Measurements from ENCODE around the gene CRYBG3.

CRYBG3 gene

DNA sequence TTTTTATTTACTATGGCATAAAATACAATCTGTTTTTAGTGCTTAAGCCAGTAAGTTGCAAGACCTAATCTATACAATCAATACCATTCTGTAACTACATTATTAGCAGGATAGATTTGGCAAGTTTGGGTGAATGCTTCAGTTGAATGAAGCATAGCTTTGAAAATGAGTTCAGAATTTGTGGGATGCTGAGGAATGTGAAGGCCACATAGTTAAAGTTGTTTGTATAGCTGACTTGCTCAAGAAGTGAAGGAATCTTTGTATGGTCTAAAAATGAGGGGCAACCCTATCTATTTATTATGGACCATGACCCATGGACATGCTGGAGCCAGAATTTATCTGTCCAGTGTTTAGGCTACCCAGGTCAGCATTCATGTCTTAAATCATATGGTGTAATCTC lies 58.5 kb downstream of the CRYBG3 start:
- Histone ChIP-seq H3K27me3 (replicated peaks in 2 of 5; ENCODE audit: control insufficient read depth in 4 of 5, insufficient read depth in 5 of 5, low read length in 4 of 5) (no peaks in the 10 kb centered on the region), H3K36me3 (ENCODE audit: control insufficient read depth in 4 of 4, insufficient read depth in 4 of 4, low read length in 3 of 4) (no peaks in the 10 kb centered on the region), H3K27ac (ENCODE audit: insufficient read depth in 1 of 2, low read depth in 1 of 2, low read length in 2 of 2, poor library complexity in 1 of 2, severe bottlenecking in 2 of 2) (no peak overlapping the region), H3K4me3 (ENCODE audit: control insufficient read depth in 1 of 7, extremely low read depth in 1 of 7, insufficient read depth in 4 of 7, low read depth in 2 of 7, low read length in 6 of 7) (no peak overlapping the region), H3K9me3 (ENCODE audit: control extremely low read depth in 1 of 5, control insufficient read depth in 4 of 5, insufficient read depth in 2 of 5, low read depth in 1 of 5, low read length in 4 of 5) (no peaks in the 10 kb centered on the region), H3K4me1 (ENCODE audit: control extremely low read depth in 1 of 4, control insufficient read depth in 4 of 4, insufficient read depth in 4 of 4, low read length in 3 of 4) (peaks cover 0 to 9% (median 7%) of the 10 kb centered on the region in 4 experiments)
- POLR2A ChIA-PET = no interaction called here
- CTCF ChIA-PET = no interaction called here
- no peak for DNase-seq

DNA sequence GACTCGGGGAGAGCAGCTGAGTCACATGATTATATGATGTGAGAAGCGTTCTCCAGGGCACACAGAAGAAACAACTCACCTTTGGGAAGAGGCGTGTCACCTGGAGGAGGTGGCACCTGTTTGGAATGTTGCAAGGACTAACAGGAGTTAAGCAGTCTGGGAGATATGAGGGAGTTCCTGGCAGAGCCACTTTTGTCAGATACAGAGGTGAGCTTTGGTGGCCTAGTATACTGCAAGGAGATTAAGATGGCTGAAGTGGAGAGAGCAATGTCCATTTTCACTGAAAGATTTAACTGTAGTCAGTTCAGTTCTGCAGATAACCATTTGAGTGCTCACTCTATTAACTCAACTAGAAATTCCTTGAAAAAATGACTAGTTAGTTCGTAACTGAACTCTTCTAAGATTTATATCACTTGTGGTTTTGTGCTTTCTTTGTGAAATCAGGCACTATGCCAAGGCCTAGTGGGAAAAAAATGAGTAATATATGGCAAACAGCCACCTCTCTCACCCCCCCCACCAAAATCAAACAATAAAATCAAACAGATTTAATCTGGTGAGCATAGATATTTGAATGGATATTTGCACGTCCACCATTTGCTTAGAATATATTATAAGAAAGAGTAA lies 61.3 kb downstream of the CRYBG3 start:
- ChIA-PET CTCF (no interaction called here), POLR2A (interaction anchor here (0.8 kb wide), 1 partner anchor 1359 kb away, joined by 5 read pairs; no protein-coding TSS in a partner anchor)
- peak; percentile 47 to 74 (median 71) for DNase-seq
- no peak overlapping the region for H3K4me3 ChIP-seq (ENCODE audit: control insufficient read depth in 1 of 7, extremely low read depth in 1 of 7, insufficient read depth in 4 of 7, low read depth in 2 of 7, low read length in 6 of 7)
- no peak overlapping the region for H3K27ac ChIP-seq (ENCODE audit: insufficient read depth in 1 of 2, low read depth in 1 of 2, low read length in 2 of 2, poor library complexity in 1 of 2, severe bottlenecking in 2 of 2)
- H3K27me3 ChIP-seq (replicated peaks in 2 of 5; ENCODE audit: control insufficient read depth in 4 of 5, insufficient read depth in 5 of 5, low read length in 4 of 5) = no peaks in the 10 kb centered on the region
- no peaks in the 10 kb centered on the region for H3K9me3 ChIP-seq (ENCODE audit: control extremely low read depth in 1 of 5, control insufficient read depth in 4 of 5, insufficient read depth in 2 of 5, low read depth in 1 of 5, low read length in 4 of 5)
- 32% methylated on average over 3 of the region's 5 CpGs for WGBS (ENCODE audit: insufficient coverage)
- H3K4me1 ChIP-seq (ENCODE audit: control extremely low read depth in 1 of 4, control insufficient read depth in 4 of 4, insufficient read depth in 4 of 4, low read length in 3 of 4) = peaks cover 0 to 9% (median 7%) of the 10 kb centered on the region in 4 experiments
- H3K36me3 ChIP-seq (ENCODE audit: control insufficient read depth in 4 of 4, insufficient read depth in 4 of 4, low read length in 3 of 4) = no peaks in the 10 kb centered on the region

DNA sequence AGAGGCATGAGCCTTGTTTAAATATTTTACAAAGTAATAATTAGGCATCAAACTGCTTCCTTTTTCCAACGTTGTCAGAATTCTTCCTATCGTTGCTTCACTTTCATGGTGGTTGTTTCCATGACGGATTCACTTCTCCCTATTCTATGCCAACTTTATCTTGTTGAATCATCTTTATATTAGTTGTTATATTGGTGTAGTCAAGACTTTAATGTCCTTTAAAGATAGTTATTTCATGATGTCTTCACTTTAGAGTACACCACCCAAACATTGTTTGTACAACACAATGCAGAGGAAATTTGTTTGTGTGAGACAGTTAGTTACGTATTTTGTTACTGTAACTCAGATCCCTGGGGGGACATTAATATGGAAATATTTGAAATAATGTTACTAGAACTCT lies 61.9 kb downstream of the CRYBG3 start:
- no peak overlapping the region for H3K4me3 ChIP-seq (ENCODE audit: control insufficient read depth in 1 of 7, extremely low read depth in 1 of 7, insufficient read depth in 4 of 7, low read depth in 2 of 7, low read length in 6 of 7)
- no peaks in the 10 kb centered on the region for H3K36me3 ChIP-seq (ENCODE audit: control insufficient read depth in 4 of 4, insufficient read depth in 4 of 4, low read length in 3 of 4)
- CTCF ChIA-PET = no interaction called here
- no peak for DNase-seq
- POLR2A ChIA-PET = no interaction called here
- H3K27me3 ChIP-seq (replicated peaks in 2 of 5; ENCODE audit: control insufficient read depth in 4 of 5, insufficient read depth in 5 of 5, low read length in 4 of 5) = no peaks in the 10 kb centered on the region
- no peaks in the 10 kb centered on the region for H3K9me3 ChIP-seq (ENCODE audit: control extremely low read depth in 1 of 5, control insufficient read depth in 4 of 5, insufficient read depth in 2 of 5, low read depth in 1 of 5, low read length in 4 of 5)
- peaks cover 0 to 9% (median 7%) of the 10 kb centered on the region in 4 experiments for H3K4me1 ChIP-seq (ENCODE audit: control extremely low read depth in 1 of 4, control insufficient read depth in 4 of 4, insufficient read depth in 4 of 4, low read length in 3 of 4)
- no CpG with 5 or more reads among the region's 4 CpGs for WGBS (ENCODE audit: insufficient coverage)
- no peak overlapping the region for H3K27ac ChIP-seq (ENCODE audit: insufficient read depth in 1 of 2, low read depth in 1 of 2, low read length in 2 of 2, poor library complexity in 1 of 2, severe bottlenecking in 2 of 2)

DNA sequence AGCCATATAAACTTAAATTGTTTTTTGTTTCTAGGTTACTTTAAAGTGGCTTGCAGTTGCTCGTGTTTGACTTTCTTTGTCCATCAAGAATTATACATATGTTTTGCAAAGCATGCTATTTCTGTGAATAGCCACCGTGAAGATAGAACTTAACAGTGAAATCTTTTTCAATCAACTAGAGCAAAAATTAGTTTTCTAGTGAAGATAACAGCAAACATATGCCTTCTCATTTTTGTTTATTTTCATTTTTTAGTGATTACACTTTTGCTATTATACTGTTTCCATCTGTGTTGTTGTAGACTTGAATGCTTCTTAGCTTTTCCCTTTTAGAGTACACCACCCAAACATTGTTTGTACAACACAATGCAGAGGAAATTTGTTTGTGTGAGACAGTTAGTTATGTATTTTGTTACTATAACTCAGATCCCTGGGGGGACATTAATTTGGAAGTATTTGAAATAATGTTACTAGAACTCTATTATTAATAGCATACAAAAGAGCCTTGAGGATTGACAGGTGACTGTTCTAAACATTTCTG lies 62.8 kb downstream of the CRYBG3 start:
- no CpG with 5 or more reads among the region's 2 CpGs for WGBS (ENCODE audit: insufficient coverage)
- ChIA-PET CTCF (no interaction called here), POLR2A (no interaction called here)
- Histone ChIP-seq H3K27ac (ENCODE audit: insufficient read depth in 1 of 2, low read depth in 1 of 2, low read length in 2 of 2, poor library complexity in 1 of 2, severe bottlenecking in 2 of 2) (no peak overlapping the region), H3K4me1 (ENCODE audit: control extremely low read depth in 1 of 4, control insufficient read depth in 4 of 4, insufficient read depth in 4 of 4, low read length in 3 of 4) (peaks cover 0 to 9% (median 7%) of the 10 kb centered on the region in 4 experiments), H3K36me3 (ENCODE audit: control insufficient read depth in 4 of 4, insufficient read depth in 4 of 4, low read length in 3 of 4) (no peaks in the 10 kb centered on the region), H3K27me3 (replicated peaks in 2 of 5; ENCODE audit: control insufficient read depth in 4 of 5, insufficient read depth in 5 of 5, low read length in 4 of 5) (no peaks in the 10 kb centered on the region), H3K9me3 (ENCODE audit: control extremely low read depth in 1 of 5, control insufficient read depth in 4 of 5, insufficient read depth in 2 of 5, low read depth in 1 of 5, low read length in 4 of 5) (no peaks in the 10 kb centered on the region), H3K4me3 (ENCODE audit: control insufficient read depth in 1 of 7, extremely low read depth in 1 of 7, insufficient read depth in 4 of 7, low read depth in 2 of 7, low read length in 6 of 7) (no peak overlapping the region)
- no peak for DNase-seq

DNA sequence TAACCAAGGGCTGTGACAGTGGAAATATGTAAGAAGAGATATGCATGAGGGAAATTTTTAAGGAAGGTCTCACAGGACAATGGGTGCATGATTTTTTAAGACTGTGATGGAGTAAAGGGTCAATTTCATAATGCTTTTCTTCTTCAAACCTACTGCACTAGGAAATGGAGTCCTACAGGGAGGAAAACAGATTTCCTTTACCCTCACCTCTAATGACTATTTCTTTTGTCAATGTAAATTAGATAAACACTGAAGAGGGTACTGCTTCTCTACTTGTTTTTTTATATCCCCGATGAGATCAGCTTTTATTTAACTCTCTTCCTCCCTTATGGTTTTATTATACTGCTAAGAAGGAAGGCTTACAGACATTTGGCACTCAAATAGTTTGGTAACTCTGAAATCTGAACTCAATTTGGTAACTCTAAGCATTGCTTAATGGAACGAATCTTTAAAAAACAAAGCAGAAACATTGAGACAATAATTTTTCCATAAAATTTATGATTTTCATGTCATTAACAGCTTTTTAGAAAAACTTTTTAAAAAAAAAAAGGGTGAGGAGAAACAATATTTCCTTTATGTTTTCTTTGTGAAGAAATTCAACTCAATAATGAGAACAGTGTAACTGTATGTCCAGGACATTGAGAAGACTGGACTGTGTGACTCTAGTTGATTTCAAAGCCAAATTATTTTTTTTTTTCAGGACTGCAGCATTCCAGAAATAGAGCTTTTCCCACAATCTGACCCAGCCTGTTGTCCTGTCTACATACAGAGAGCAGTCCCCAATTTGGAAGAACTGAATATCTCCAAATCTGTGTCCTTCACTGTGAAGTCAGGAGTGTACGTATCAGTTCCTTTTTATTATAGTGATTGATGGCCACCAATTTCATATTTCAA lies 64.4 kb downstream of the CRYBG3 start:
- Histone ChIP-seq H3K27ac (ENCODE audit: insufficient read depth in 1 of 2, low read depth in 1 of 2, low read length in 2 of 2, poor library complexity in 1 of 2, severe bottlenecking in 2 of 2) (no peak overlapping the region), H3K27me3 (replicated peaks in 2 of 5; ENCODE audit: control insufficient read depth in 4 of 5, insufficient read depth in 5 of 5, low read length in 4 of 5) (no peaks in the 10 kb centered on the region), H3K4me3 (ENCODE audit: control insufficient read depth in 1 of 7, extremely low read depth in 1 of 7, insufficient read depth in 4 of 7, low read depth in 2 of 7, low read length in 6 of 7) (no peak overlapping the region), H3K4me1 (ENCODE audit: control extremely low read depth in 1 of 4, control insufficient read depth in 4 of 4, insufficient read depth in 4 of 4, low read length in 3 of 4) (peaks cover 0 to 9% (median 7%) of the 10 kb centered on the region in 4 experiments), H3K36me3 (ENCODE audit: control insufficient read depth in 4 of 4, insufficient read depth in 4 of 4, low read length in 3 of 4) (peaks cover 0 to 2% (median 0%) of the 10 kb centered on the region in 4 experiments), H3K9me3 (ENCODE audit: control extremely low read depth in 1 of 5, control insufficient read depth in 4 of 5, insufficient read depth in 2 of 5, low read depth in 1 of 5, low read length in 4 of 5) (no peaks in the 10 kb centered on the region)
- POLR2A ChIA-PET = no interaction called here
- DNase-seq = no peak
- CTCF ChIA-PET = interaction anchor here (0.6 to 0.9 kb wide), 2 partner anchors 8 to 94 kb away, joined by 3 to 4 read pairs; no protein-coding TSS in a partner anchor
- no CpG with 5 or more reads among the region's 3 CpGs for WGBS (ENCODE audit: insufficient coverage)

DNA sequence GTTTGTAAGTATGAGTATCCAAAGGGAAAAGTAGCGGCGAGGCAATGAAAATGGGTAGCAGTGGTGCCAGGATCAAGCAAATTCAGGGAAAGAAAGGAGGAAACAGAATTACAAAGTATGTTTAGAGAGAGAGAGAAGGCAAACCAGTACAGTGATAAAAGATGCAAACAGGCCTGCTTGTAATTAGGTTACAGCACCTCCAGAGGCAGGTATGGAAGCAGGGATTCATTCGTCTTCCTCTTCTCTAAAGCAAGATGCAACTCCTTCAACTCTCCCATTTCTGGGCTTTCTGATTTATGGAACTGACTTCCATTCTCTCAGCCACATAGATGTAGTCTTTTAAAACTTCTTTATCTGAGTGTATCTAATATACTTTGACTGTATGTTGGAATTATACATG lies 68.0 kb downstream of the CRYBG3 start:
- Histone ChIP-seq H3K27me3 (replicated peaks in 2 of 5; ENCODE audit: control insufficient read depth in 4 of 5, insufficient read depth in 5 of 5, low read length in 4 of 5) (no peaks in the 10 kb centered on the region), H3K36me3 (ENCODE audit: control insufficient read depth in 4 of 4, insufficient read depth in 4 of 4, low read length in 3 of 4) (peaks cover 0 to 2% (median 0%) of the 10 kb centered on the region in 4 experiments), H3K4me1 (ENCODE audit: control extremely low read depth in 1 of 4, control insufficient read depth in 4 of 4, insufficient read depth in 4 of 4, low read length in 3 of 4) (no peaks in the 10 kb centered on the region), H3K9me3 (ENCODE audit: control extremely low read depth in 1 of 5, control insufficient read depth in 4 of 5, insufficient read depth in 2 of 5, low read depth in 1 of 5, low read length in 4 of 5) (no peaks in the 10 kb centered on the region), H3K27ac (ENCODE audit: insufficient read depth in 1 of 2, low read depth in 1 of 2, low read length in 2 of 2, poor library complexity in 1 of 2, severe bottlenecking in 2 of 2) (no peak overlapping the region), H3K4me3 (ENCODE audit: control insufficient read depth in 1 of 7, extremely low read depth in 1 of 7, insufficient read depth in 4 of 7, low read depth in 2 of 7, low read length in 6 of 7) (no peak overlapping the region)
- WGBS (ENCODE audit: insufficient coverage) = 100% methylated on average over 2 of the region's 3 CpGs
- ChIA-PET POLR2A (no interaction called here), CTCF (no interaction called here)
- no peak for DNase-seq

DNA sequence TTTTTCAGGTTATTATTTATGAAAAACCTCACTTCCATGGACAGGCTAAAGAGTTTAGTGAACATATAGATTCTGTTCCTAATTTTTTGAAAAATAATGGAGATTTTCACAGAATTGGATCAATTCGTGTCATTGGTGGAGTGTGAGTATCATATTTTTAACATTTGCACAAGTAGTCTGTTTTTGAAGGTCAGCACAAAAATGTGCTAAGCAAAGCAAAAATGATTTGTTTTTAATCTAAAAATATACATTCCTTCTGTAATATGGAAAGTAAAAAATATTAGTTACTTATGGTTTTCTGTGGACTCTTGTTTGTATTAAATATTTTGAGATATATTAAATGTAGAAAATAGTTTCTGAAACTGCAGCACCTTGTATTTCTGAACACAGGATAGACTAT lies 71.0 kb downstream of the CRYBG3 start:
- POLR2A ChIA-PET = no interaction called here
- 100% methylated on average over 1 of the region's 1 CpG for WGBS (ENCODE audit: insufficient coverage)

More for the DNA sequence above, 71.0 kb downstream of the CRYBG3 start:
- H3K4me3 ChIP-seq (ENCODE audit: control insufficient read depth in 1 of 7, extremely low read depth in 1 of 7, insufficient read depth in 4 of 7, low read depth in 2 of 7, low read length in 6 of 7) = no peak overlapping the region
- no peaks in the 10 kb centered on the region for H3K9me3 ChIP-seq (ENCODE audit: control extremely low read depth in 1 of 5, control insufficient read depth in 4 of 5, insufficient read depth in 2 of 5, low read depth in 1 of 5, low read length in 4 of 5)
- no peaks in the 10 kb centered on the region for H3K27me3 ChIP-seq (replicated peaks in 2 of 5; ENCODE audit: control insufficient read depth in 4 of 5, insufficient read depth in 5 of 5, low read length in 4 of 5)
- no peak for DNase-seq
- H3K4me1 ChIP-seq (ENCODE audit: control extremely low read depth in 1 of 4, control insufficient read depth in 4 of 4, insufficient read depth in 4 of 4, low read length in 3 of 4) = no peaks in the 10 kb centered on the region
- no peak overlapping the region for H3K27ac ChIP-seq (ENCODE audit: insufficient read depth in 1 of 2, low read depth in 1 of 2, low read length in 2 of 2, poor library complexity in 1 of 2, severe bottlenecking in 2 of 2)
- peaks cover 0 to 2% (median 0%) of the 10 kb centered on the region in 4 experiments for H3K36me3 ChIP-seq (ENCODE audit: control insufficient read depth in 4 of 4, insufficient read depth in 4 of 4, low read length in 3 of 4)
- CTCF ChIA-PET = no interaction called here
